DOHH2 (cell line): ENCODE results near the gene SUPT3H.

Experiments used
- EZH2phosphoT487 ChIP-seq: fragments of 200-600 bp; sonication (generic); IDR thresholded peaks from 2 replicates; pipeline ENCODE4 v1.6.1; 2017; ENCODE audit warnings: borderline replicate concordance, mild to moderate bottlenecking, antibody characterized with exemption, low read length, moderate library complexity, mixed read lengths
- TF ChIP-seq, protein P1 (sequence below): fragments of 200-600 bp; sonication (generic); IDR thresholded peaks from one replicate; pipeline ENCODE4 v1.5.1; 2014; ENCODE audit warnings: antibody characterized with exemption, mild to moderate bottlenecking, low read depth, low read length; ENCODE audit not compliant: poor library complexity, severe bottlenecking

GRCh38 chr6:45419571-45420082 lies 41.9 kb upstream of the SUPT3H start:
- TF ChIP-seq, protein P1, sequence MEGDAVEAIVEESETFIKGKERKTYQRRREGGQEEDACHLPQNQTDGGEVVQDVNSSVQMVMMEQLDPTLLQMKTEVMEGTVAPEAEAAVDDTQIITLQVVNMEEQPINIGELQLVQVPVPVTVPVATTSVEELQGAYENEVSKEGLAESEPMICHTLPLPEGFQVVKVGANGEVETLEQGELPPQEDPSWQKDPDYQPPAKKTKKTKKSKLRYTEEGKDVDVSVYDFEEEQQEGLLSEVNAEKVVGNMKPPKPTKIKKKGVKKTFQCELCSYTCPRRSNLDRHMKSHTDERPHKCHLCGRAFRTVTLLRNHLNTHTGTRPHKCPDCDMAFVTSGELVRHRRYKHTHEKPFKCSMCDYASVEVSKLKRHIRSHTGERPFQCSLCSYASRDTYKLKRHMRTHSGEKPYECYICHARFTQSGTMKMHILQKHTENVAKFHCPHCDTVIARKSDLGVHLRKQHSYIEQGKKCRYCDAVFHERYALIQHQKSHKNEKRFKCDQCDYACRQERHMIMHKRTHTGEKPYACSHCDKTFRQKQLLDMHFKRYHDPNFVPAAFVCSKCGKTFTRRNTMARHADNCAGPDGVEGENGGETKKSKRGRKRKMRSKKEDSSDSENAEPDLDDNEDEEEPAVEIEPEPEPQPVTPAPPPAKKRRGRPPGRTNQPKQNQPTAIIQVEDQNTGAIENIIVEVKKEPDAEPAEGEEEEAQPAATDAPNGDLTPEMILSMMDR = no peak
- no peak for TF ChIP-seq EZH2phosphoT487
